Neural cell (in vitro differentiated cells): ENCODE results near the gene KRTAP12-2. TPM values are rescaled to one million over a fixed set of nuclear protein-coding genes. Genes with fewer than 3 reads are reported as not detected.

ENCODE experiments used
- H2AFZ ChIP-seq: fragments of 200-600, 300-800 bp; sonication (generic), shearing (Covaris generic); 2 replicates; pipeline ENCODE4 v1.6.0; 2014; ENCODE audit warnings: low read depth, mild to moderate bottlenecking, antibody characterized with exemption, low read length, moderate library complexity
- H3F3A ChIP-seq: fragments of 200-600 bp; shearing (Covaris generic); 2 replicates; pipeline ENCODE4 v1.6.1; 2016; ENCODE audit warnings: mild to moderate bottlenecking, moderate library complexity, mixed read lengths, antibody characterized with exemption, low read length; ENCODE audit not compliant: insufficient read depth, poor library complexity, severe bottlenecking
- H3K27ac ChIP-seq: fragments of 200-600, 300-800 bp; sonication (generic), shearing (Covaris generic); 2 replicates; pipeline ENCODE4 v1.5.1; 2014; ENCODE audit warnings: mild to moderate bottlenecking, low read length, moderate library complexity
- H3K27me3 ChIP-seq: fragments of 300-800, 200-600 bp; sonication (generic), shearing (Covaris generic); 2 replicates; pipeline ENCODE4 v1.6.0; 2014; ENCODE audit warnings: mild to moderate bottlenecking, low read depth, low read length, moderate library complexity; ENCODE audit not compliant: insufficient read depth
- H3K36me3 ChIP-seq: fragments of 300-800, 200-600 bp; sonication (generic), shearing (Covaris generic); 2 replicates; pipeline ENCODE4 v1.5.1; 2014; ENCODE audit warnings: mild to moderate bottlenecking, antibody characterized with exemption, low read length, moderate library complexity; ENCODE audit not compliant: insufficient read depth
- H3K4me2 ChIP-seq: fragments of 300-800, 200-600 bp; sonication (generic), shearing (Covaris generic); 2 replicates; pipeline ENCODE4 v1.6.0; 2014; ENCODE audit warnings: mild to moderate bottlenecking, low read length
- H3K4me3 ChIP-seq: fragments of 300-800, 200-600 bp; sonication (generic), shearing (Covaris generic); 2 replicates; pipeline ENCODE4 v1.5.1; 2014; ENCODE audit warnings: mild to moderate bottlenecking, low read length, moderate library complexity
- H3K79me2 ChIP-seq: fragments of 200-600 bp; shearing (Covaris generic); replicated peaks from 2 replicates; pipeline ENCODE4 v1.6.0; 2014; ENCODE audit warnings: mild to moderate bottlenecking, low read length, moderate library complexity; ENCODE audit not compliant: insufficient read depth
- H3K9ac ChIP-seq: fragments of 300-800, 200-600 bp; sonication (generic), shearing (Covaris generic); 2 replicates; pipeline ENCODE4 v1.6.1; 2016; ENCODE audit warnings: mild to moderate bottlenecking, low read length, mixed read lengths
- H3K9me2 ChIP-seq: fragments of 200-600 bp; shearing (Covaris generic); 2 replicates; pipeline ENCODE4 v1.6.1; 2016; ENCODE audit warnings: mild to moderate bottlenecking, low read length, mixed read lengths; ENCODE audit not compliant: insufficient read depth
- H3K9me3 ChIP-seq: fragments of 200-600, 300-800 bp; sonication (generic), shearing (Covaris generic); 2 replicates; pipeline ENCODE4 v1.6.1; 2016; ENCODE audit warnings: mild to moderate bottlenecking, mixed run types, low read length, moderate library complexity, mixed read lengths
- H4K20me1 ChIP-seq: fragments of 200-600 bp; shearing (Covaris generic); 2 replicates; pipeline ENCODE4 v1.6.1; 2016; ENCODE audit warnings: mild to moderate bottlenecking, mixed run types; ENCODE audit not compliant: insufficient read depth
- EP300 ChIP-seq: fragments of 450-650 bp; conservative IDR thresholded peaks from 2 replicates; pipeline ENCODE4 v1.6.1; 2014; ENCODE audit warnings: antibody characterized with exemption, mild to moderate bottlenecking, moderate library complexity; ENCODE audit not compliant: poor library complexity, severe bottlenecking
- EZH2 ChIP-seq: fragments of 200-600, 300-800 bp; shearing (Covaris generic), sonication (generic); IDR thresholded peaks from 2 replicates; pipeline ENCODE4 v1.6.1; 2014; ENCODE audit warnings: antibody characterized with exemption, low read length, borderline replicate concordance, mild to moderate bottlenecking; ENCODE audit not compliant: insufficient read depth, poor library complexity, severe bottlenecking
- MXI1 ChIP-seq: fragments of 450-650 bp; conservative IDR thresholded peaks from 2 replicates; pipeline ENCODE4 v1.6.1; 2014; ENCODE audit warnings: antibody characterized with exemption, mild to moderate bottlenecking; ENCODE audit not compliant: poor library complexity, severe bottlenecking
- POLR2AphosphoS5 ChIP-seq: IDR thresholded peaks from 2 replicates; pipeline ENCODE4 v1.6.1; 2012
- RAD21 ChIP-seq: fragments of 450-650 bp; conservative IDR thresholded peaks from 2 replicates; pipeline ENCODE4 v1.6.1; 2014; ENCODE audit warnings: antibody characterized with exemption, mild to moderate bottlenecking, moderate library complexity
- SMC3 ChIP-seq: fragments of 450-650 bp; conservative IDR thresholded peaks from 2 replicates; pipeline ENCODE4 v1.6.1; 2014; ENCODE audit warnings: antibody characterized with exemption, mild to moderate bottlenecking, moderate library complexity; ENCODE audit not compliant: poor library complexity
- TAF1 ChIP-seq: IDR thresholded peaks from 2 replicates; pipeline ENCODE4 v1.6.1; 2012; ENCODE audit warnings: low read depth
- polyA plus RNA-seq: library from polyadenylated mRNA; depleted of rRNA; stranded (reverse); fragments of >200 nt; gene quantifications from 2 replicates; pipeline ENCODE4 v1.2.3, GENCODE V29; 2014
- TF ChIP-seq, protein P1 (sequence below): fragments of 450-650 bp; IDR thresholded peaks from 2 replicates; pipeline ENCODE4 v1.5.1; 2014; ENCODE audit warnings: antibody characterized with exemption, mild to moderate bottlenecking, moderate library complexity; ENCODE audit not compliant: poor library complexity, severe bottlenecking
- TF ChIP-seq, protein P2 (sequence below): IDR thresholded peaks from 2 replicates; pipeline ENCODE4 v1.6.1; 2012; ENCODE audit warnings: borderline replicate concordance

KRTAP12-2 gene
- polyA plus RNA-seq, 1 donor from 2014 or later: not detected

DNA sequence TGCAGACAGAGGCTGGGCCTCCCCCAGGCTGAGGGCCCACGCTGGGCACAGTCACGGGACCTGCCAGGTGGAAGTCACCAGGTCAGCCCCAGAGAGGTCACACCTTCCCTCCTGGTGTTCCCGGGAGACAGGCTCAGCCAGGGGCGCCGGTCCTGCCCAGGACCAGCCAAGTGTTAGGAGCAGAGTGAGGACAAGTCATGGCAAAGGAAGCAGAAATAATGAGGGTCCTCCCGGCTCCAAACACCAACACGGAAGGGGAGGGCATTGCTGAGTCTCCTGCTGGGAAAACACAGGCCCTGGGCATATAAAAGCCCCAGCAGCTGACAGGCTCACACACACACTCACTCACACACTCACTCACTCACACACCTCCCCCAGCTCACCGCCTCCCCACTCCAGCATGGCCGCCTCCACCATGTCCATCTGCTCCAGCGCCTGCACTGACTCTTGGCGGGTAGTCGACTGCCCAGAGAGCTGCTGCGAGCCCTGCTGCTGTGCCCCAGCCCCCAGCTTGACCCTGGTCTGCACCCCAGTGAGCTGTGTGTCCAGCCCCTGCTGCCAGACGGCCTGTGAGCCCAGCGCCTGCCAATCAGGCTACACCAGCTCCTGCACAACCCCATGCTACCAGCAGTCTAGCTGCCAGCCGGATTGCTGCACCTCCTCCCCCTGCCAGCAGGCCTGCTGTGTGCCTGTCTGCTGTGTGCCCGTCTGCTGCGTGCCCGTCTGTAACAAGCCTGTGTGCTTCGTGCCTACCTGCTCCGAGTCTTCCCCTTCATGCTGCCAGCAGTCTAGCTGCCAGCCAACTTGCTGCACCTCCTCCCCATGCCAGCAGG lies 29.5 kb downstream of the KRTAP12-2 start, which contains the start of gene KRTAP10-10:
Gene KRTAP10-10 (plus strand): TSS at position 339 of the 833 bp plus-strand sequence. CDS start 62 bp downstream, at position 401.
- Histone ChIP-seq H4K20me1 (no peaks in the 10 kb centered on the region), H3K36me3 (no peaks in the 10 kb centered on the region), H3K27ac (no peak within 1 kb of the TSS), H2AFZ (no peak within 1 kb of the TSS), H3K4me3 (no peak within 1 kb of the TSS), H3F3A (no peaks in the 10 kb centered on the region), H3K4me2 (no peak within 1 kb of the TSS), H3K27me3 (no peaks in the 10 kb centered on the region), H3K9ac (no peak within 1 kb of the TSS), H3K79me2 (no peaks in the 10 kb centered on the region), H3K9me2 (no peaks in the 10 kb centered on the region), H3K9me3 (peaks cover 7% of the 10 kb centered on the region)
- TF ChIP-seq MXI1 (no peak), RAD21 (no peak), SMC3 (no peak), TAF1 (no peak), EP300 (no peak), POLR2AphosphoS5 (no peak), EZH2 (no peak)
- TF ChIP-seq, protein P1, sequence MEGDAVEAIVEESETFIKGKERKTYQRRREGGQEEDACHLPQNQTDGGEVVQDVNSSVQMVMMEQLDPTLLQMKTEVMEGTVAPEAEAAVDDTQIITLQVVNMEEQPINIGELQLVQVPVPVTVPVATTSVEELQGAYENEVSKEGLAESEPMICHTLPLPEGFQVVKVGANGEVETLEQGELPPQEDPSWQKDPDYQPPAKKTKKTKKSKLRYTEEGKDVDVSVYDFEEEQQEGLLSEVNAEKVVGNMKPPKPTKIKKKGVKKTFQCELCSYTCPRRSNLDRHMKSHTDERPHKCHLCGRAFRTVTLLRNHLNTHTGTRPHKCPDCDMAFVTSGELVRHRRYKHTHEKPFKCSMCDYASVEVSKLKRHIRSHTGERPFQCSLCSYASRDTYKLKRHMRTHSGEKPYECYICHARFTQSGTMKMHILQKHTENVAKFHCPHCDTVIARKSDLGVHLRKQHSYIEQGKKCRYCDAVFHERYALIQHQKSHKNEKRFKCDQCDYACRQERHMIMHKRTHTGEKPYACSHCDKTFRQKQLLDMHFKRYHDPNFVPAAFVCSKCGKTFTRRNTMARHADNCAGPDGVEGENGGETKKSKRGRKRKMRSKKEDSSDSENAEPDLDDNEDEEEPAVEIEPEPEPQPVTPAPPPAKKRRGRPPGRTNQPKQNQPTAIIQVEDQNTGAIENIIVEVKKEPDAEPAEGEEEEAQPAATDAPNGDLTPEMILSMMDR: no peak
- TF ChIP-seq, protein P2, sequence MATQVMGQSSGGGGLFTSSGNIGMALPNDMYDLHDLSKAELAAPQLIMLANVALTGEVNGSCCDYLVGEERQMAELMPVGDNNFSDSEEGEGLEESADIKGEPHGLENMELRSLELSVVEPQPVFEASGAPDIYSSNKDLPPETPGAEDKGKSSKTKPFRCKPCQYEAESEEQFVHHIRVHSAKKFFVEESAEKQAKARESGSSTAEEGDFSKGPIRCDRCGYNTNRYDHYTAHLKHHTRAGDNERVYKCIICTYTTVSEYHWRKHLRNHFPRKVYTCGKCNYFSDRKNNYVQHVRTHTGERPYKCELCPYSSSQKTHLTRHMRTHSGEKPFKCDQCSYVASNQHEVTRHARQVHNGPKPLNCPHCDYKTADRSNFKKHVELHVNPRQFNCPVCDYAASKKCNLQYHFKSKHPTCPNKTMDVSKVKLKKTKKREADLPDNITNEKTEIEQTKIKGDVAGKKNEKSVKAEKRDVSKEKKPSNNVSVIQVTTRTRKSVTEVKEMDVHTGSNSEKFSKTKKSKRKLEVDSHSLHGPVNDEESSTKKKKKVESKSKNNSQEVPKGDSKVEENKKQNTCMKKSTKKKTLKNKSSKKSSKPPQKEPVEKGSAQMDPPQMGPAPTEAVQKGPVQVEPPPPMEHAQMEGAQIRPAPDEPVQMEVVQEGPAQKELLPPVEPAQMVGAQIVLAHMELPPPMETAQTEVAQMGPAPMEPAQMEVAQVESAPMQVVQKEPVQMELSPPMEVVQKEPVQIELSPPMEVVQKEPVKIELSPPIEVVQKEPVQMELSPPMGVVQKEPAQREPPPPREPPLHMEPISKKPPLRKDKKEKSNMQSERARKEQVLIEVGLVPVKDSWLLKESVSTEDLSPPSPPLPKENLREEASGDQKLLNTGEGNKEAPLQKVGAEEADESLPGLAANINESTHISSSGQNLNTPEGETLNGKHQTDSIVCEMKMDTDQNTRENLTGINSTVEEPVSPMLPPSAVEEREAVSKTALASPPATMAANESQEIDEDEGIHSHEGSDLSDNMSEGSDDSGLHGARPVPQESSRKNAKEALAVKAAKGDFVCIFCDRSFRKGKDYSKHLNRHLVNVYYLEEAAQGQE: no peak

DNA sequence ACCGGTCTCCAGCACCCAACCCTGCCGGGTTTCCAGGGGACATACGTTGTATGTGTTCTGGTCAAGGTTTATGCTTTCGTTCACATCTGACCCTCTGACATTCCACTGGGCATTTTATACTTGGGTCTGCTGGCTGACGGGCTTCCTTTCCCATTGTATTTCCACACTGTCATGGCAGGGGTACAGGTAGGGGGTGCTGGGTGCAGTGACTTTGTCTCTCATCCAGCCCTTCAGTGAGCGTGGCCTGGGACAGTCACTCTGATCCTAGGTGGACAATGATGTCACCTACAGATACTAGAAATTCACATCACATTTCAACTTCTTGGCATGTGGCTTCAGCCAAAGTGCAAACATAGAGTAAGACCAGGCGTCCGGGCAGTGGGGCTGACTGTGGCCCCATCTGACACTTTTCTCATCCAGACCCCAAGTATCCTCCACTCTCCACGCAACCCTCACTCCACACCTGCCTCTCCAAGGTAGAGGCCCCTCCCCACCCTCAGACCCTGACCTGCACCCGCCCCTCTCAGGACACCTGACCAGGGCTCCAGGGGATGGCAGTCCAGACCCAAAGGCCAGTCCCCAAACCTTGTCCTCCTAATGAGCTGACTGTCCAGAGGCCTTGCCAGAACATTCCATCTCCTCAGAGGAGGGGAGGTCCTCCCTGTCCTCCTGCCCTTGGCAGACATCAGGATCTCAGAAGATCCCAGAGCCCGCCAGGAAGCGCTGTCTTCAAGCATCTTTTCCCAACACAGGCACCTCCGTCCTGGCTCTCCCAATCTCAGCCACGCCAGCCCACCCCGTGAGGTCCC lies 30.3 kb downstream of the KRTAP12-2 start:
- H3K36me3 ChIP-seq: no peaks in the 10 kb centered on the region
- H3K79me2 ChIP-seq: no peaks in the 10 kb centered on the region
- no peak overlapping the region for H3K27ac ChIP-seq
- H3F3A ChIP-seq: no peaks in the 10 kb centered on the region
- no peaks in the 10 kb centered on the region for H3K27me3 ChIP-seq
- TF ChIP-seq EZH2: no peak
- TF ChIP-seq, protein P1: no peak
- TF ChIP-seq EP300: no peak
- no peak for TF ChIP-seq TAF1
- H3K4me2 ChIP-seq: no peak overlapping the region
- H4K20me1 ChIP-seq: no peaks in the 10 kb centered on the region
- H2AFZ ChIP-seq: no peak overlapping the region
- H3K9ac ChIP-seq: no peak overlapping the region
- no peak overlapping the region for H3K4me3 ChIP-seq
- no peaks in the 10 kb centered on the region for H3K9me2 ChIP-seq
- H3K9me3 ChIP-seq: peaks cover 7% of the 10 kb centered on the region
